ENCODE data around the gene SPPL3.

The SPPL3 gene

GRCh38 chr12:120831648-120832267 is 72.4 kb downstream of the SPPL3 start:
- TF ChIP-seq CTCF (conservative IDR thresholded peaks at IDR 0.05; ENCODE audit: low read depth) = no peak
- CTCF ChIA-PET = interaction anchor here (0.8 kb wide), 1 partner anchor 8 kb away, joined by 3 read pairs; no protein-coding TSS in a partner anchor
- POLR2A ChIA-PET (ENCODE audit: low non-redundant PET) = no interaction called here
- no peak overlapping the region for H3K27ac ChIP-seq
- no peak for DNase-seq (ENCODE audit: low spot score)

- CTCF ChIA-PET = no interaction called here
- POLR2A ChIA-PET (ENCODE audit: low non-redundant PET) = no interaction called here
- no peak for DNase-seq (ENCODE audit: low spot score)
- no peak overlapping the region for H3K27ac ChIP-seq
- TF ChIP-seq CTCF (conservative IDR thresholded peaks at IDR 0.05; ENCODE audit: low read depth) = no peak
These were observed 73.2 kb downstream of the SPPL3 start for GRCh38 chr12:120830966-120831365.

GRCh38 chr12:120830052-120830940 is 73.9 kb downstream of the SPPL3 start:
- no peak for TF ChIP-seq CTCF (conservative IDR thresholded peaks at IDR 0.05; ENCODE audit: low read depth)
- no peak for DNase-seq (ENCODE audit: low spot score)
- ChIA-PET CTCF (interaction anchor here (0.5 kb wide), 1 partner anchor 41 kb away, joined by 3 read pairs; no protein-coding TSS in a partner anchor), POLR2A (ENCODE audit: low non-redundant PET) (no interaction called here)
- no peak overlapping the region for H3K27ac ChIP-seq

- POLR2A ChIA-PET (ENCODE audit: low non-redundant PET) = interaction anchor here (0.6 kb wide), 1 partner anchor 24 kb away, joined by 6 read pairs; no protein-coding TSS in a partner anchor
- no peak overlapping the region for H3K27ac ChIP-seq
- no peak for DNase-seq (ENCODE audit: low spot score)
- no peak for TF ChIP-seq CTCF (conservative IDR thresholded peaks at IDR 0.05; ENCODE audit: low read depth)
- CTCF ChIA-PET = interaction anchor here (0.6 kb wide), 1 partner anchor 47 kb away, joined by 4 read pairs; no protein-coding TSS in a partner anchor
These were observed 77.8 kb downstream of the SPPL3 start for GRCh38 chr12:120826335-120826734.

GRCh38 chr12:120825337-120825736 is 78.8 kb downstream of the SPPL3 start:
- ChIA-PET POLR2A (ENCODE audit: low non-redundant PET) (no interaction called here), CTCF (interaction anchor here (0.5 kb wide), 1 partner anchor 12 kb away, joined by 3 read pairs; no protein-coding TSS in a partner anchor)
- TF ChIP-seq CTCF (conservative IDR thresholded peaks at IDR 0.05; ENCODE audit: low read depth) = no peak
- no peak overlapping the region for H3K27ac ChIP-seq
- no peak for DNase-seq (ENCODE audit: low spot score)

GRCh38 chr12:120822832-120823503 is 81.2 kb downstream of the SPPL3 start:
- H3K27ac ChIP-seq = no peak overlapping the region
- no peak for DNase-seq (ENCODE audit: low spot score)
- no peak for TF ChIP-seq CTCF (conservative IDR thresholded peaks at IDR 0.05; ENCODE audit: low read depth)
- POLR2A ChIA-PET (ENCODE audit: low non-redundant PET) = no interaction called here
- CTCF ChIA-PET = interaction anchor here (1.2 kb wide), 1 partner anchor 9 kb away, joined by 3 read pairs; no protein-coding TSS in a partner anchor

Measured in RWPE1 (cell line).